ENCODE measurements around the gene RAP2A.

RAP2A gene

DNA sequence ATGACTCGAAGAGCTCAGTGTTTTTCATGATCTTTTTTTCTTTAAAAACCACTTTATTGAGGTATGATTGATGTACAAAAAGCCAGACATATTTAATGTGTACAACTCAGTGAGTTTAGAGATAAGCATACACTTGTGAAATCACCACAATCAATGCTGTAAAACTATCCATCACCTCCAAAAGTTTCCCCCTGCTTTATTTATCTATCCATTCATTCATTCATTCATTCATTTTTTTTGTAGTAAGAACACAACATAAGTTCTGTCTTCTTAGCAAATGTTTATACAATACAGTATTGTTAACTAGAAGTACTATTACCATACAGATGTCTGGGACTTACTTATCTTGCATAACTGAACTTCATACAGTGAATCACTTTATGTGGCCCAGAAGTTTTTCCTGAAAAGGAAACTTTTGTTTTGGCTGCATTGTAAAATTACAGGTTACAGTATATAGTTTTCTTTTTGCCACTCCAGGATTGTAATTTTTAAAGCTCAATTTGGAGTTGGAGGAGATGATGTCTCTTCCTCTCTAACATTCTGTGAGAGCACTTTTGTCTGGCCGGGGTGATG is 6.7 kb downstream of the RAP2A start:
- H3F3A ChIP-seq (ENCODE audit: insufficient read depth, low read length), result no peaks in the 10 kb centered on the region
- no peaks in the 10 kb centered on the region for H3K9me3 ChIP-seq (ENCODE audit: low read length)
- H2AFZ ChIP-seq (ENCODE audit: low read length), result no peak overlapping the region
- H3K27ac ChIP-seq (ENCODE audit: low read depth, low read length, poor library complexity, severe bottlenecking), result no peak overlapping the region
- H3K4me3 ChIP-seq (ENCODE audit: low read depth, low read length, poor library complexity, severe bottlenecking), result no peak overlapping the region
- peaks cover 29% of the 10 kb centered on the region; the same call in 1 of the 2 replicates for H3K36me3 ChIP-seq (ENCODE audit: insufficient read depth, low read length)
- no peaks in the 10 kb centered on the region for H3K27me3 ChIP-seq (ENCODE audit: insufficient read depth, low read length)
- H4K20me1 ChIP-seq (ENCODE audit: insufficient read depth, low read length), result no peaks in the 10 kb centered on the region
- TF ChIP-seq EZH2 (IDR thresholded peaks at IDR 0.05; ENCODE audit: borderline replicate concordance, low read length), result no peak
- TF ChIP-seq, protein P1, sequence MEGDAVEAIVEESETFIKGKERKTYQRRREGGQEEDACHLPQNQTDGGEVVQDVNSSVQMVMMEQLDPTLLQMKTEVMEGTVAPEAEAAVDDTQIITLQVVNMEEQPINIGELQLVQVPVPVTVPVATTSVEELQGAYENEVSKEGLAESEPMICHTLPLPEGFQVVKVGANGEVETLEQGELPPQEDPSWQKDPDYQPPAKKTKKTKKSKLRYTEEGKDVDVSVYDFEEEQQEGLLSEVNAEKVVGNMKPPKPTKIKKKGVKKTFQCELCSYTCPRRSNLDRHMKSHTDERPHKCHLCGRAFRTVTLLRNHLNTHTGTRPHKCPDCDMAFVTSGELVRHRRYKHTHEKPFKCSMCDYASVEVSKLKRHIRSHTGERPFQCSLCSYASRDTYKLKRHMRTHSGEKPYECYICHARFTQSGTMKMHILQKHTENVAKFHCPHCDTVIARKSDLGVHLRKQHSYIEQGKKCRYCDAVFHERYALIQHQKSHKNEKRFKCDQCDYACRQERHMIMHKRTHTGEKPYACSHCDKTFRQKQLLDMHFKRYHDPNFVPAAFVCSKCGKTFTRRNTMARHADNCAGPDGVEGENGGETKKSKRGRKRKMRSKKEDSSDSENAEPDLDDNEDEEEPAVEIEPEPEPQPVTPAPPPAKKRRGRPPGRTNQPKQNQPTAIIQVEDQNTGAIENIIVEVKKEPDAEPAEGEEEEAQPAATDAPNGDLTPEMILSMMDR (IDR thresholded peaks at IDR 0.05; ENCODE audit: low read length), result no peak
- peaks cover 16% of the 10 kb centered on the region for H3K79me2 ChIP-seq (ENCODE audit: insufficient read depth, low read length)
- no peaks in the 10 kb centered on the region for H3K9me2 ChIP-seq (ENCODE audit: low read depth, low read length)
- peaks cover 12% of the 10 kb centered on the region for H3K4me1 ChIP-seq (ENCODE audit: insufficient read depth, low read length, severe bottlenecking)
- no peak overlapping the region for H3K9ac ChIP-seq (ENCODE audit: low read length)
- H3K4me2 ChIP-seq (ENCODE audit: low read length), result no peak overlapping the region

DNA sequence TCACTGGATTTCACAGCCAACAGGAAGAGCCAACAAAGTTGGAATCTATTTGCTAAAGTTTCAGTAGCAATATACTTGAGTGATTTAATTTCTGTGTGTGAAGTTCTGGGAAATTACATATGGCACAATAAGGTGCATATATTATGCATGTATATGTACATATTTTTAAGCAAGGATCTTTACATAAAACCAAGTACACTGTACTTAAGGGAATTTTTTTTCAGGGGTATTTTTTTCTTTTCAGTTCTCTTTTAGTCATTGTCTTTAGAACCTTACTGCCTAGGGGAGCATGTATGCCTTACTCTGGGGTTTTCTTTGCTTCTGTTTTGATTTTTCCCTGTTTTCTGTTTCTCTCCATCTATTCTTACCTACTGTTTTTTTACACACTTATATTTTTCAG is 7.4 kb downstream of the RAP2A start:
- no peaks in the 10 kb centered on the region for H3K27me3 ChIP-seq (ENCODE audit: insufficient read depth, low read length)
- no peaks in the 10 kb centered on the region for H4K20me1 ChIP-seq (ENCODE audit: insufficient read depth, low read length)
- TF ChIP-seq, protein P1 (IDR thresholded peaks at IDR 0.05; ENCODE audit: low read length), result no peak
- TF ChIP-seq EZH2 (IDR thresholded peaks at IDR 0.05; ENCODE audit: borderline replicate concordance, low read length), result no peak
- H3K9me3 ChIP-seq (ENCODE audit: low read length), result no peaks in the 10 kb centered on the region
- H3K9me2 ChIP-seq (ENCODE audit: low read depth, low read length), result no peaks in the 10 kb centered on the region
- no peak overlapping the region for H2AFZ ChIP-seq (ENCODE audit: low read length)
- H3F3A ChIP-seq (ENCODE audit: insufficient read depth, low read length), result no peaks in the 10 kb centered on the region
- no peak overlapping the region for H3K9ac ChIP-seq (ENCODE audit: low read length)
- no peak overlapping the region for H3K27ac ChIP-seq (ENCODE audit: low read depth, low read length, poor library complexity, severe bottlenecking)
- H3K79me2 ChIP-seq (ENCODE audit: insufficient read depth, low read length), result peaks cover 9% of the 10 kb centered on the region; the same call in 1 of the 2 replicates
- peaks cover 5% of the 10 kb centered on the region for H3K4me1 ChIP-seq (ENCODE audit: insufficient read depth, low read length, severe bottlenecking)
- H3K4me3 ChIP-seq (ENCODE audit: low read depth, low read length, poor library complexity, severe bottlenecking), result no peak overlapping the region
- H3K36me3 ChIP-seq (ENCODE audit: insufficient read depth, low read length), result peaks cover 24% of the 10 kb centered on the region; the same call in 1 of the 2 replicates
- no peak overlapping the region for H3K4me2 ChIP-seq (ENCODE audit: low read length)

DNA sequence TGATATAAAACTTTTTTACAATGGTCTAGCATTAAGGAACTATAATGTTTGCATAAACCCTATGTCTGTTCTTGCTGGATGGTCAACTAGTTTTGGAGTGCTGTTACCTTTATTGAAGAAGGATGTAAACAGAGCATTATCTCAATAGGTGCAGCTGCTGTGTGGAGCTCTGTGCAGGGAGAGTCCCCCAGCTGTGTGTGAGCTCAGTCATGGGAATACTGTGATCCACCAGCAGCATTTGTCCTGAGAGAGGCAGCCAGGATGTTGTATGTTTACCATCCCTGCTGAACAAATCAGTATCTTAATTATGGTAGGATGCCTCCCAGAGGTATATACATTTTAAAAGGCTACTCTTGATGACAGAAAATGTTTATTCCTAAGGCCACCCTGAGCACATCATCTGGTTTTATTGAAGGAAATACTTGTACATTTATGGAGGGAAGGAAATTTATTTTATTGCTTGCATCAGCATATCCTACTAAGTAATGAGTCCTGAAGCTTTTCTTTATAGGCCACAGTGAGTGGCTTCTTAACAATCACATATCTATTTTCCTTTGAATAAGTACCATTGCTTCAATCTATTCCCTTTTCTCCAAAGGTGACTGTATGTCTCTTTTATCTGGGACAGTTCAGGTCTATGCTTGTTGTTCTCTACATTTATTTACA is 11.7 kb downstream of the RAP2A start:
- H2AFZ ChIP-seq (ENCODE audit: low read length), result no peak overlapping the region
- no peak overlapping the region for H3K4me3 ChIP-seq (ENCODE audit: low read depth, low read length, poor library complexity, severe bottlenecking)
- H3K27ac ChIP-seq (ENCODE audit: low read depth, low read length, poor library complexity, severe bottlenecking), result no peak overlapping the region
- no peaks in the 10 kb centered on the region for H3K27me3 ChIP-seq (ENCODE audit: insufficient read depth, low read length)
- no peaks in the 10 kb centered on the region for H4K20me1 ChIP-seq (ENCODE audit: insufficient read depth, low read length)
- no peaks in the 10 kb centered on the region for H3F3A ChIP-seq (ENCODE audit: insufficient read depth, low read length)
- no peaks in the 10 kb centered on the region for H3K4me1 ChIP-seq (ENCODE audit: insufficient read depth, low read length, severe bottlenecking)
- H3K9me2 ChIP-seq (ENCODE audit: low read depth, low read length), result no peaks in the 10 kb centered on the region
- H3K9me3 ChIP-seq (ENCODE audit: low read length), result no peaks in the 10 kb centered on the region
- H3K4me2 ChIP-seq (ENCODE audit: low read length), result no peak overlapping the region
- TF ChIP-seq, protein P1 (IDR thresholded peaks at IDR 0.05; ENCODE audit: low read length), result no peak
- TF ChIP-seq EZH2 (IDR thresholded peaks at IDR 0.05; ENCODE audit: borderline replicate concordance, low read length), result no peak
- no peak overlapping the region for H3K9ac ChIP-seq (ENCODE audit: low read length)
- no peaks in the 10 kb centered on the region for H3K79me2 ChIP-seq (ENCODE audit: insufficient read depth, low read length)
- 0 out of 2 replicates have a peak, but pooled peaks cover 10% of the 10 kb centered on the region for H3K36me3 ChIP-seq (ENCODE audit: insufficient read depth, low read length)
